ENCODE data around the gene DHRS7B.
"Not testable (repeated sequence)": the region's sequence is repeated elsewhere in the genome, so short reads cannot be mapped to it uniquely, and the experiment has no call there.

The DHRS7B gene

GRCh38 chr17:21108651-21109050 lies 18.1 kb upstream of the DHRS7B start:
- no peak for DNase-seq

GRCh38 chr17:21113049-21113690 lies 13.6 kb upstream of the DHRS7B start:
- DNase-seq = no peak

DNA sequence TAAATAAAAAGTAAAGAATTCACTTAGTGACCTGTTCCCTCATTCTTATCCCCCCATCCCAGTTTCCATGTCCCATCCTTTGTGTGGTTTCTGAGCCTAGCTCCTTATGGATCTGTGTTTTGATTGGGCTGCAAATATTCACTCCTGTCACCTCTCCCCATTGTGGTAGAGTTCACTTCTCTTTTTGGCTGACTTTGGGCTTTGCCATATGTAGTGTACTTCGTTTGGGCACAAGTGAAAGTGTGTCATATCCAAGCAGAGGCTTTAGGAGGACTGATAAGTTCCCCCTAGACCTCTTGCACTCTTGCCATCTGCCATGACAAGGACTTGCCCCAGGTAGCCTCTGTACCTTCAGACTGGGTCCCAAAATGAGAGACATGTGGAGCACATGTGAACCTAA lies 13.0 kb upstream of the DHRS7B start:
- no peak for DNase-seq

- not testable (repeated sequence) for DNase-seq
Observed at GRCh38 chr17:21114791-21115190, 12.0 kb upstream of the DHRS7B start.

DNA sequence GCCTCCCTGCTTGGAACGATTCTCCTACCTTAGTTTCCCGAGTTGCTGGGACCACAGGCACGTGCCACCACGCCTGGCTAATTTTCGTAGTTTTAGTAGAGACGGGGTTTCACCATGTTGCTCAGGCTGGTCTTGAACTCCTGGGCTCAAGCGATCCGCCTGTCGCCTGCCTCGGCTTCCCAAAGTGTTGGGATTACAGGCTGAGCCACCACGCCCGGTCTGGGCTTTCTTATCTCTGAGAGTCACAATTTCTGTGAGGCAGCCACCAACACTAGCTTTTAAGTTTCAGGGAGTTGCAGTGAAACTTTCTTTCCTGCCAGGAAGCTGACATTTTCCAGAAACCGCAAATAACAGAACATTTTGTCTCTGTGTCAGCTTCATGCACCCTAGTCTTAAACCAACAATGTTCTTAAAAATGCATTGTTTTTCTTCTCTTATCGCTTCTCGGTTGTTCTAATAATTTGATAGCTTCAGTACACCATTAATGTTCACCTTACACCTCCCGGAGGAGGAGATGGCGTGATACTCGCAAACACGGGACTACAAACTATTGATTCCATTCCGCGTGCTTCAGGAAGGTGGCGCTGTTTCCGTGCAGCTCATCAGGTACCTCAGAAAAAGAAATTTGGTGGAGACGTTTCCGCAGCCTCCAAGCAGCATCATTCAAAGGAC lies 7.4 kb upstream of the DHRS7B start:
- DNase-seq = peak; percentile 75 to 81

DNA sequence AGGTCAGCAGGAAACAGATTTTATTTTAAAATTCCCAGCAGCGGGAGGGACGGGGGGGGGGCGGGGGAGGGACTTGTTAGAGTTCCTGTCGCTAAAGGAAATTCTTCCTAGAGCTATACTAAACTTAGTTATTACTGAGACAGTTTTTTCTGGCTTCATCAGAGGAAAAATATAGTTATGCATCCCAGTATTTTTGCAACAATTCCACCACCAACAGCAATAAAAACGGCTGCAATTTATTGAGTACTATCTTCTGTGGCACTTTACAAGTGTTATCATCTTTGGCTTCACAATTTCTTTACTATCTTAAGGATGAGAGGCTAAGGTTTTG lies 6.9 kb upstream of the DHRS7B start:
- no peak for DNase-seq

- no peak for DNase-seq
Observed at GRCh38 chr17:21124086-21124485, 2.7 kb upstream of the DHRS7B start.

- DNase-seq = not testable (repeated sequence)
Observed at GRCh38 chr17:21124517-21124916, 2.2 kb upstream of the DHRS7B start.

GRCh38 chr17:21125862-21126261 lies 902 bp upstream of the DHRS7B start:
- DNase-seq = peak; percentile 66 to 80

DNA sequence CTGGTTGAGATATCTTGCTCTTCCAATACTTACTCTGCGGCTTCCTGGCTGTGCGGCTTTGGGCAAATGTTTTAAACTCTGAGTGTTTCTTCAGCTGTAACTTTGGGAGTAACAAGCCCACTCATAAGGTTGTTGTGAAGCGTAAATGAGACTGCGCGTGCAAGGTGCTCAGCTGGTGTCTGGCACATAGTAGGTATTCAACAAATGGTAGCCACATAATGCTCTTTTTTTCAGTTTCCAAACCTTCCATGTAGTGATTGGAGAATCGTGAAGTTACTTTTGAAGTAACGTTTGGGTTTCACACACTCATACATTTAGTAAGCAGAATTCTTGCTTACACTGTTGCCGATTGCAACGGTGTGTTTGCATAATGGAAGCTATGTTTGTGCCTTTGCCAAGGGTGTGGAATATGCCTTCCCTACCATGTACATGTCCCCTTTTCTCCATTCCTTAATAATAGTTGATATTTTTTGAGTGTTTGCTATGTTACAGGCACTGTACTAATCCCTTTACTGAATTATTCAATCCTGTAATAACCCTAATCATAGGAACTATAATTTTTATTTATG lies 829 bp downstream of the DHRS7B start:
- no peak for DNase-seq

DNA sequence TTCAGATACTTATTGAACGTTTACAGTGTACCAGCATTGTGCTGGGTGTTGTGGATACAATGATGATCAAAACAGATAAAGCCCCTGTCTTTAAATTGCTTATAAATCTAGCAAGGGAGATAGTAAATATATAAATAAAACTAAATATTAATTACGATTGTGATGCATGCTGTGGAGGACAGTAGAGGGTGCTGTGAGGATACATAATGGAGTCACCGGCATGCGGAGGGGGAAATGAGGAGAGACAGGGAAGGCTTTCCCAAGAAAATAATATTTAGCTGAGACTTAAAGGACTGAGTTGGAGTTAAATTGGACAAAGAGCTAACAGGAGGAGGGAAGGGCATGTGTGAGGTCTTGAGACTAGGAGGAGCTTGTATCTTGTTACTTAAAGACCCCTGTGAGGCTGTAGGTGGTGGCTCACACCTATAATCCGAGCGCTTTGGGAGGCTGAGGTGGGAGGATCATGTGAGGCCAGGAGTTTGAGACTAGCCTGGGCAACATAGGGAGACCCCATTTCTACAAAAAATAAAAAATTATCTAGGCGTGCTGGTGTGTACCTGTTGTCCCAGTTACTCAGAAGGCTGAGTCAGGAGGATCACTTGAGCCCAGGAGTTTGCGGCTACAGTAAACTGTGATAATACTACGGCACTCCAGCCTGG lies 2.4 kb downstream of the DHRS7B start:
- no peak for DNase-seq

DNA sequence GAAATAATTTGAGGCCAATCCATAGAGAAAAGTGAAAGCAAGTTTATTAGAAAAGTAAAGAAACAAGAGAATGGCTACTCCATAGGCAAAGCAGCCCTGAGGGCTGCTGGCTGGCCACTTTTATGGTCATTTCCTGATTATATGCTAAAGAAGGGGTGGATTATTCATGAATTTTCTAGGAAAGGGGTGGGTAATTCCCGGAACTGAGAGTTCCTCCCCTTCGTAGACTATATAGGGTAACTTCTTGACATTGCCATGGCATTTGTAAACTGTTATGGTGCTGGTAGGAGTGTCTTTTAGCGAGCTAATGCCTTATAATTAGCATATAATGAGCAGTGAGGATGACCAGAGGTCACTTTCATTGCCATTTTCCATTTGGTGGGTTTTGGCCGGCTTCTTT lies 4.4 kb downstream of the DHRS7B start:
- DNase-seq = no peak

DNA sequence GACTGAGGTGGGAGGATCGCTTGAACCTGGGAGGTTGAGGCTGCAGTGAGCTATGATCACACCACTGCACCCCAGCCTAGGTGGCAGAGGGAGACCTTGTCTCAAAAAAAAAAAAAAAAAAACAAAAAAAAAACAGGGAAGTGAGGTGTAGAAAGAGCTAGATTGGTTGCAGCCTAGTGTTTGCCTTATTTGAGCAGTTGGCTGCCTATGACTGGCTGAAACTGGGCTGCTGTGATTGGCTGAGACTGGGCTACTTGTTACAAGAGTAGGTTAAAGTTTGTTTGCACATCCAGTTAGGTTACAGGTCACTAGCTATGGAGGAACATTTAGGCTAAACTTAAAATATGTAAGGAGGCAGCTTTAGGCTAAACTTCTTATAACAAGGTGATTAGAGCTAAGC lies 5.7 kb downstream of the DHRS7B start:
- peak in 1 of 2 donors; percentile 25 for DNase-seq

- DNase-seq = no peak
Observed at GRCh38 chr17:21134559-21134958, 7.8 kb downstream of the DHRS7B start.

GRCh38 chr17:21140911-21141310 lies 14.1 kb downstream of the DHRS7B start:
- DNase-seq = peak in 1 of 2 donors; percentile 21

- no peak for DNase-seq
Observed at GRCh38 chr17:21141331-21141730, 14.6 kb downstream of the DHRS7B start.

DNA sequence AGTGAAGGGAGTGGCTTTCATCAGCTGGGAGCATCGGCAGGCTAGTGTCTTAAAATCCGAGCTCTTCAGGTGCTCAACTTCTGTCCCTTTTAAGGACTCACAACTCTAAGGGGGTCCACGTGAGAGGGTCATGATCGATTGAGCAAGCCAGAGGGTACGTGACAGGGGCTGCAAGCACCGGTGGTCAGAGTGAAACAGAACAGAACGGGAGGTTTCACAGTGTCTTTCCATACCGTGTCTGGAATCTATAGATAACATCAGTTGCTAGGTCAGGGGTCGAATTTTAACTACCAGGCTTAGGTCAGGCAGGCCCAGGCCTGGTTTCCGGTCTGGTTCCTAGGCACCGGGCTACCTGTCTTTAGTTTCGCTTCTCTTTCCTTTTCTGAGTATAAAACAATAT lies 15.3 kb downstream of the DHRS7B start:
- DNase-seq = not testable (repeated sequence)

GRCh38 chr17:21143695-21144094 lies 16.9 kb downstream of the DHRS7B start:
- DNase-seq = no peak

DNA sequence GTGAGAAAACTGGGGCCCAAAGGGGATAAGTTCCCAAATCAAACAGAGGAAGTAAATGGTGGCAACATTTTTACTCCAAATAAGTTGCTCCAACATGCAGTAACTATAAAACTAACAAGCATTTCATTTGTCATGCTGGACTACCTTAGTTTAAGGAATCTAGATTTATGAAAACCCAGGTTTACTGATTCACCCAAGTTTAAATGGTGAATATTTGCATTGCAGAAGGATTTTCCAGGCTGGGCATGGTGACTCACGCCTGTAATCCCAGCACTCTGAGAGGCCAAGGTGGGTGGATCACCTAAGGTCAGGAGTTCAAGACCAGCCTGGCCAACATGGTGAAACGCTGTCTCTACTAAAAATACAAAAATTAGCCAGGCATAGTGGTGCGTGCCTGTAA lies 17.5 kb downstream of the DHRS7B start:
- not testable (repeated sequence) for DNase-seq

DNA sequence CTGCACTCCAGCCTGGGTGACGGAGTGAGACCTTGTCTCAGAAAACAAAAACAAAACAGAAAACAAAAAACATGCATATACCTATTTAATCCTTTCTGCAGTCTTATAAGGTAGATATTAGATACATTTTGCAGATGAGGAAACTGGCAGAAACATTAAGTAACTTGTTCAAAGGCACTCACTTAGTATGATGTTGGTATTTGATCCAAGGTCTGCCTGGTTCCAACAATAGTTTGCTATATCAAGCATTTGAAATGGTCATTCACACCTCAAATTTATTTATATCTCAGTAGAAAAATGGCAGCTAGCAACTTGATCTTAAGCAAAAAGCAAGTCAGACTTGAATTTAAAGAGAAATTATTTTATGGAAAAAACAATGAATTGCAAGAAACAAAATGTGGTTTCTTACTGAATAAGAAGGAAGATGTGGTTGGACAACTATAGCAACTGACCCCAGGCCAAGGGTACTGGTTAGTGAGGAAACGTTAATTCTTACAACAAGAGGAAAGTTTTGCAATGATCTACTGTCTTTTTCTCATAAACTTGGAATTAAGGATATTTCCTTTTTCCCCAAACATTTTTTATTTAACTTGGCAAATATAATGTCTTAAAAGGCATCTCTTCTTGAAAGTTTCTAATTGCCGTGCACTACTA lies 19.7 kb downstream of the DHRS7B start:
- DNase-seq = no peak

GRCh38 chr17:21149621-21150020 lies 22.9 kb downstream of the DHRS7B start:
- DNase-seq = no peak

DNA sequence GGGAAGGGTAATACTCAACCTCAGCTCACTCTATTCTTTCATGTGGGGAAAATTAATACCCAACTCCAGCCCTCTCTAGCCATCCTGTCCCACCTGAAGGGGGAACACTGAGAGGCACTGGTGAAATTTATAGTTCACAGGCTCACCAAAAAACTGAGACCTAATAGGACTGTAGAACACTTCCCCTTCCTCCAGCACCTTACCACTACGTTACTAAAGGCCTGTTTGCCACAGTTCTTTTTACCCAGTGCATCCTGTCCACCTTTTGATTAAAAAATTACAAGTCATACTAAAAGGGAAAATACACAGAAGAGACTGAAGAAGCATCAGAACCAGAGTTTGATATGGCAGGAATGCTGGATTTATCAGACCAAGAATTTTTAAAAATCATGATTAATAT lies 26.0 kb downstream of the DHRS7B start:
- no peak for DNase-seq

GRCh38 chr17:21157586-21158370 lies 31.0 kb downstream of the DHRS7B start:
- no peak for DNase-seq

All from CD4-positive, alpha-beta T cell treated with Interleukin-1 beta for 1 hour (primary cell).